HG03558 (cell line): Measurements from ENCODE around the gene M1AP.

Experiments
- ATAC-seq: cut with Tn5 transposase; IDR thresholded peaks from one replicate; pipeline ENCODE4 v1.9.1; 2021; ENCODE audit warnings: moderate number of reproducible peaks; ENCODE audit not compliant: unreplicated experiment; ENCODE audit errors: extremely low read depth

Gene M1AP

GRCh38 chr2:74648009-74648443, at the start of gene M1AP:
TSS of gene M1AP (minus strand) at chr2:74648330. CDS start at chr2:74640275, 8,055 bp downstream.
- no peak for ATAC-seq

- ATAC-seq = no peak
Measured at GRCh38 chr2:74696829-74697228, 48.7 kb upstream of the M1AP start.

GRCh38 chr2:74695663-74696062, 47.5 kb upstream of the M1AP start:
- no peak for ATAC-seq

- no peak for ATAC-seq
Measured at GRCh38 chr2:74694281-74694680, 46.2 kb upstream of the M1AP start.

- no peak for ATAC-seq
Measured at GRCh38 chr2:74693668-74694067, 45.5 kb upstream of the M1AP start.

- no peak for ATAC-seq
Measured at GRCh38 chr2:74693213-74693612, 45.1 kb upstream of the M1AP start.

GRCh38 chr2:74691929-74692328, 43.8 kb upstream of the M1AP start:
- ATAC-seq = no peak

GRCh38 chr2:74690571-74690970, 42.4 kb upstream of the M1AP start:
- no peak for ATAC-seq

- no peak for ATAC-seq
Measured at GRCh38 chr2:74689671-74690070, 41.5 kb upstream of the M1AP start.

- no peak for ATAC-seq
Measured at GRCh38 chr2:74688881-74689280, 40.8 kb upstream of the M1AP start.

GRCh38 chr2:74685408-74685807, 37.3 kb upstream of the M1AP start:
- ATAC-seq = no peak

GRCh38 chr2:74682501-74682900, 34.4 kb upstream of the M1AP start:
- no peak for ATAC-seq

- ATAC-seq = no peak
Measured at GRCh38 chr2:74679615-74680014, 31.5 kb upstream of the M1AP start.

GRCh38 chr2:74676331-74676730, 28.2 kb upstream of the M1AP start:
- no peak for ATAC-seq

GRCh38 chr2:74675090-74675489, 27.0 kb upstream of the M1AP start:
- ATAC-seq = no peak

GRCh38 chr2:74673826-74674528, 25.8 kb upstream of the M1AP start:
- ATAC-seq = no peak

GRCh38 chr2:74671479-74671878, 23.3 kb upstream of the M1AP start:
- no peak for ATAC-seq

- ATAC-seq = no peak
Measured at GRCh38 chr2:74670263-74670662, 22.1 kb upstream of the M1AP start.

- no peak for ATAC-seq
Measured at GRCh38 chr2:74668087-74668486, 20.0 kb upstream of the M1AP start.

- ATAC-seq = no peak
Measured at GRCh38 chr2:74659462-74659861, 11.3 kb upstream of the M1AP start.

GRCh38 chr2:74658516-74658915, 10.4 kb upstream of the M1AP start:
- ATAC-seq = no peak

GRCh38 chr2:74655579-74655978, 7.4 kb upstream of the M1AP start:
- no peak for ATAC-seq
